Stimulated activated CD4-positive, alpha-beta T cell treated with anti-CD3 and anti-CD28 coated beads, Interleukin-12 subunit alpha, Interleukin-12 subunit beta, amount 100 ng/mL, for 48 hours (primary cell): ENCODE measurements around the gene DDX24.
A peak's percentile ranks its signal among the peaks of the same experiment; 100 is the strongest.

Source experiments
- DNase-seq, 3 donors: peaks; one replicate each; pipeline ENCODE4 v3.0.0-alpha.2; 2020; ENCODE audit warnings: low read depth in 2 of 3, low spot score in 1 of 3

DDX24 gene

DNA sequence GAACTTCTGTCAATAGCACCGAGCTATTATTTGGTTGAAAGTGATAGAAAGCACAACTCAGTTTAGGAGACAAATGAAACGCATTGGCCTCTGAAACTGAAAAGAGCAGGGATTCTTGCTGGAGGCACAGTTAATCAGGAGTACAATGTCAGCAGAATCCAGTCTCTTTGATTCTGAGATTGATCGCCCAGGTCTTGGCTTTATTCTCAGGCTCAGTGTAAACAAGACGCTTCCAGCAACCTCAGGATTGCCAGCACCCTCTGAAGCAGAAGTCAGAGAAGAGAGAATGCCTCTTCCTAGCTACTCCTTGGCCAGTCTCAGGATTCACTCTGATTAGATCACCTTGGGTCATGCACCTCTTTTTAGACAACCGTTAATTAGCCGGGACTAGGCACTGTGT lies 66.6 kb downstream of the DDX24 start:
- DNase-seq: no peak

DNA sequence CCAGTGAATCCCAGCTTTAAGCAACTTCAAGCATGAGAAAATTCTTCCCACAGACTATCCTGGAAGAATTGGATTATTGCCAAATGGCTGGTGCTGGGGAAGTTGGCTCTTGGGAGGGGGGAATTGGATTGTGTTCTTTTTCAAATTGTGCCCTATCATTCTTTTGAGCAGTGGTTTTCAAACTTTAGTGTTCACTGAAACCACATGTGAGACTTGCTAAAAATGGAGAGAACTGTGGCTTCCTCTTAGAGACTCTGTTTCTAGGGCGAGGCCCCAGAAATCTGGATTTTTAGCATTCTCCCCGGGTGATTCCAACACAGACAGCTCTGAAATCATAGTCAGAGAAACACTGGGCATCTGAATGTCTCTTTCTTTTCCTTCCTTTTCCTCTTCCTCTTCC lies 69.2 kb downstream of the DDX24 start:
- DNase-seq: no peak

DNA sequence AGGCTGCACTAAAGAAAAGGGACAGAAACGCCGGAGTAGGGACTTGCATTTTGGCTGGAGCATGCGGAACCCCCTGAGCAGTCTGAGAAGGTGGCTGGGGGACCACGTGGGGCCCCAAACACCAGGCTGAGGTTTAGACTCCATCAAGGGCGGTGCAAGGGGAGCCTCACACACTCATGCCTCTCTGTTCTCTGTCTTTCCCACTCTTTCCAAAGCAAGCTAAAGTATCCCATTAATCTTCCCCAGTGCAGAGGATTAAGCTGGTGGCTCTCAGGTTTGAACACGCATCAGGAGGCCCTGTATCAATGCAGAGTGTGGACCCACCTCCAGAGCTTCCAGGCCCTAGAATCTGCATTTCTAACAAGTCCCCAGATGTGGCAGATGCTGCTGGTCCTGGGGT lies 70.4 kb downstream of the DDX24 start:
- DNase-seq: no peak

DNA sequence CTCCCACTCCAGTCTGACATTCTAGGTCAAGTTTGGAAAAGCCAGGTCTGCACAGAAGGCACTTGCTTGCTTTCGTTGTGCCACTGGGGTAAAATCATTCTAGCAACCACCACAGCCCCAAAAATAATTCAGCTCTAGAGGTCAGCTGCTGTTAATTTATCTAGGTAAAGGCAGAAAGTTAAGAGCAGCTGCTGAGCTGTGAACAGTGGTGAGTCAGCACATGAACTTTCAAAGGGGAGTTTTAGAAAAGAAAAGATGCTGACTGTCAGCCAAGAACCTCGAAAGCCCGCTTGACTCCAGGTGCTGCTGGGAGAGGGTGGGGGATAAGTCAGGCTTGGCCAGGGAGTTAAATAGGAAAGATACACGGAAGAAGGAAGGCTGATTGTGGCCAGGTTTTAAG lies 71.2 kb downstream of the DDX24 start:
- no peak for DNase-seq

DNA sequence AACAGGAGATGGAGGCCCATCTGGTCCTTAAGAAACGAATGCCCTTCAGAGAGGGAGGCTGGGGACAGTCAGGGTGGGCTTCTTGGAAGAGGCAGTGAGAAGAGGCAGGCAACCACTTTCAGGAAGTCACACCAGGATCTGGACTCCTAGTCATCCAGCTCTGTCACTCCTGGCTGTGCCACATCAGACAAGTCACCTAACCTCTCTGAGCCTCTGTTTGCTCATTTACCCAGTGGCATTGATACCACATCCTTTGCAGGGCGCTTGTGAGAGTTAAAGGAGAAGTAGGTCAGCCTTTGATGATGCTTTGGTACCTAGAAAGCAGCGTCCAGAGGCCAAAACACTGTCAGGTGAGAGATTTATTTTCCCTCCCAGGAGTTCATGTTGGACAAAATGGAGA lies 72.8 kb downstream of the DDX24 start:
- DNase-seq: no peak

DNA sequence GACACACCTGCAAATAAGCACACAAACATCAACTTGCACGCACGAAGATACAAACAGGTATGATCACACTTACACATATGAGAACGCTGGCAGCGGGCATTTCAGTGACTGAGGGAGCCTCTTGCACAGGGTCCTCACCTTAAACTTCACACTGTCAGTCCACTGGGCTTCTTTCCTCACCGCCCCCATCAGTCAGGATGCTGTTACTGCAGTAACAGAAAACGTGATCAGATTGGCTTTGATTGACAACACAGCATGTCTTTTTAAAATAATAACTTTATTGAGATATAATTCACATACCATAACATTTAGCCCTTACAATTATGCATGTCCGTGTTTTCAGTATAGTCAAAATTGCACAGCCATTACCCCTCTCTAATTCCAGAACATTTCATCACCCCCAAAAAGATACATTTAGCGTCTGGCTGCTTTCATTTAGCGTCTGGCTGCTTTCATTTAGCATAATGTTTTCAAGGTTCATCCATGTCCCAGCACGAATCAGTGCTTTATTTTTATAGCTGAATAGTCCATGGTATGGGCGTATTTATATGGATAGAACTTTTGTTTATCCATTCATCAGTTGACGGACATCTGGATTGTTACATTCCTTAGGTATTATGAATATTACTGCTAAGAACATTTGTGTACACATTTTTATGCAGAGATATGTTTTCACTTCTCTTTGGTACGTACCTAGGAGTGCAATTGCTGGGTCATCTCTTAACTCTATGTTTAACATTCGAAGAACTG lies 75.5 kb downstream of the DDX24 start:
- no peak for DNase-seq

DNA sequence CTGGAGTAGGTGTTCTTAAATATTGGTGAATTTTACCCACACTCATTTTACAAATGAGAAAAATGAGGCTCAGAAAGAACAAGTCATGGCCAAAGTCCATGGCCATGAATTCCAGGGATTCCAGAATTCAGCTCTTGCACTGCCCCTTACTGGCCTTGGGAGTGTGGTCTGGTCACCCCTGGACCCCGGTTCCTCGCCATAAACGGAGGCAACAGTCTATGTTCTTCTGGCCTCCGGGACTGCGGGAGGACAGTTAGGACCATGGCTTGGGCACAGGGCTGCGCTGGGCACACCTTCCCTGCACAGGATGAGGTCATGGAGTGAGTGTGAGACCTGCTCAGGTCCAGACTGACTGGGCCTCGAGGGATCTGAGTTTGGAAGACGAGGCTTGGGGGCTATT lies 77.0 kb downstream of the DDX24 start:
- no peak for DNase-seq

DNA sequence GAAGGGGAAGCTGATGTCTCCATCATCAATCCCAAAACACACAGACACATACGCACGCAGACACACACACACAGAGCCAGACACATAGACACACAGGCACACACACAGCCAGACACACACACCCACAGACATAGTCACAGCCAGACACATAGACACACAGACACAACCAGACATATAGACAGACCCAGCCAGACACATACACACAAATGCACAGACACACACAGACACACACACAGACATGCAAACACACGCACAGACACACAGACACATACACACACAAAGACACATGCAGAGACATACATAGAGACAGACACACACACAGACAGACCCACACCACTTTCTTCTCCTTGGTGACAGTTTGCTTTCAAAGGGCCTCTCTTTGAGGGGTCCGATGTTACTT lies 77.6 kb downstream of the DDX24 start:
- no peak for DNase-seq

DNA sequence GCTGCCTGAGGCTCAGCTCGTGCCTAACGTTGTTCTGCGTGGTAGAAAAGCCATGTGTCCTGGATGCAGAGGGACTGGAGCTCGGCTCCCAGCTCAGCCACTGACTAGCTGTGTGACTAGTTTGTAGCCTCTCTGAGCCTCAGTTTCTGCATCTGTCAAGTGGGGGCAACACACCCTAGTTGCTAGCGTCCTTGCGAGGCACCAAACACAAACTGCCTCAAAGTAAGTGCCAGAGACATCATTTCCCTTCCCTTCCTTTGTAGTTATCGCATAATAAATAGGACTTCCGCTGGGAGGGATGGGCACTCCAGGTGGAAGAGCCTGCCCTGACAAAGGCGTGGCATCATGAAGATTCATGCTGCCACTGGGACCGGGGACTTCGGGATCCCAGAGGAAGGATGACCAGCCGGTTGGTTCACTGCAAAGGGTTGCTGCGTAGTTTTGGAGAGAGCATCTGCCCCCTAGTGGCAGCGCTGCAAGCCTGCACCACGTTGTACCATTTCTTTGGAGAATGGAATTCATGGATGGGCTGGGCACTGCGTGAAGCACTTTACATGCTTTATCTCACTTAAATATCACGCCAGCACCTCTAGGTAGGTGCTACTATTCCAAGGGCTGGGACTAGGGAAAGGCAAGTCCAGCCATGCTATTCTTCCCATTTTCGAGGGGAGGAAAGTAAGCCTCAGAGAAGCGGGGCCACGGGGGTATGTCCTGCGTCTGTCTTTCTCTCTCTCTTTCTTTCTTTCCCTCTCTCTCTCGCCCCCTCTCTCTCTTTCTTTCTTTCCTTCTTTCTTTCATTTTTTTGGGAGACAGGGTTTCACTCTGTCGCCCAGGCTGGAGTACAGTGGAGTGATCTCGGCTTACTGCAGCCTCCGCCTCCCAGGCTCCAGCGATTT lies 79.3 kb downstream of the DDX24 start:
- peak; percentile 40 to 65 (median 50) for DNase-seq

DNA sequence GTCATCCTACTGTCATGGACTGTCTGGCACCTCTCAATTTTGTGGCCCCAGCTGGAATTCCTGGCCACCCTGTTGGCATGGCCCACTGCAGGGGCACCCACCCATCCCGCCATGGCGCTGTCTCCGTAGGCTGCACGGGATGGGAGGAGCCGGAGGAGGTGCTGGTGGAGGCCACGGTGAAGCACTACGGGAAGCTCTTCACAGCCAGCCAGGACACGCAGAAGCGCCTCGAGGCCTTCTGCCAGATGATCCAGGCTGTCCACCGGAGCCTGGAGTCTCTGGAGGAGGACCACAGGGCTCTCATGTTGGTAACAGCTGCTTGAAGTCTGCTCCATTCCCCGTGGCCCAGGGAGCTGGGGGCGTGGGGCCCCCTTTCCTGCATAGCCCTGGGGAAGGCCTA lies 80.0 kb downstream of the DDX24 start:
- no peak for DNase-seq

DNA sequence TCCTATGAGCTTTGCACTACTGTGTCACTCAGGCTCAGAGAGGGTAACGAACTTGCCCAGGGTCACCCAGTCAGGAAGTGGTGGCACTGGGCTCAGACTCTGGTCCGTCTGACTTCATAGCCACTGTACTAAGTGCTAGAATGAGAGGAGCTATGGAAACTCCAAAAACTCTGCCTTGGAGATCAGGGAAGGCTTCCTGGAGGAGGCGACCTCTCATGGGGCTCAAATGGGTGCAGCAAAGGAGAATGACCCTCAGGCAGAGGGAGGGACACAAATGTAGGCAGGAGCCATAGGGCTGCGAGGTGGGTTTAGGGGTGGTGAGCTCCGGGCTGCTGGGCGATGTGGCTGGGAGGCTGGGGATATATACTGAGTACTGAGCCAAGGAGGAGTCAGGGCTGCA lies 80.7 kb downstream of the DDX24 start:
- DNase-seq: no peak

DNA sequence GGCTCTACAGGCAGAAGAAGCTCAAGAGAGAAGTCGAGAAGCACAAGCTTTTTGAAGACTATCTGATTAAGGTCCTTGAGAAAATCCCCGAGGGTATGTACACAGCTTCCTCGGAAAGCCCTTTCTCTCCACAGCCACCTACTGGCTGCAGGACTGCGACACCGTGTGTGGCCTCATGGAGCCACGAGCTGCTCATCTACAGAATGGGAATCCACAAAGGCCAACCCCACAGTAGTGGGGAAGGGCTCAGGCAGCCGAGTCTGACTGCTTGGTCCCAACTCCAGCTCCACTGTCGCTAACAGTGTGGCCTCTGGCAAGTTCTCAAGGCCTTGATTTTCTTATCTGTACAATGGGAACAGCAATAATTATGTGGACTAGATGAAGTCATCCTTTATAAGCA lies 81.4 kb downstream of the DDX24 start:
- DNase-seq: no peak

DNA sequence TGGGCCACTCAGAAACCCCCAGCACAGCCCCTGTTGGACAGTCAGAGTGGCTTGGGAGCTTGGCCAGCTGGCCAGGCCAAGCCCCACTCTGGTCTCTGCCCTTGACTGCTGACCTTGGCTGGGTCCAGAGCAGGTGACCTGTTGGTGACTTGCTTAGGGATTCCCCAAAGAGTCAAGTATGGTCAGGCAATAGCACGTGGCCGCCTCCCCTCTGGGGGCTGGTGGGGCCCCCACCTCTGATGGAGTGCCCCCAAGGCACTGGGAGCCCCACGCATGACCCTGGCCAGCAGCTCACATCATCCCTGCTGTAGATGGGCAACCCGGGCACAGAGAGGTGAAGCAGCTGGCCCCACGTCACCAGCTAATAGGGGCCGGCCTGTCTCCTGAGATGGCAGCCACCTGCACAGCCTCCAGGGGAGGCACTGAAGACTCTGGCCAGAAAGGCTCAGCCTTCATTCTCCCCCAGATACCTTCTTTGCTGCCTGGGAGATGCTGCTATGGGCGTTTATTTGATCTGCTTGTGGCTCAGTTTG lies 82.1 kb downstream of the DDX24 start:
- DNase-seq: no peak
